Measurements from ENCODE around the gene ULK4.
"Not testable (repeated sequence)": the region's sequence is repeated elsewhere in the genome, so short reads cannot be mapped to it uniquely, and the experiment has no call there.

The ULK4 gene

DNA sequence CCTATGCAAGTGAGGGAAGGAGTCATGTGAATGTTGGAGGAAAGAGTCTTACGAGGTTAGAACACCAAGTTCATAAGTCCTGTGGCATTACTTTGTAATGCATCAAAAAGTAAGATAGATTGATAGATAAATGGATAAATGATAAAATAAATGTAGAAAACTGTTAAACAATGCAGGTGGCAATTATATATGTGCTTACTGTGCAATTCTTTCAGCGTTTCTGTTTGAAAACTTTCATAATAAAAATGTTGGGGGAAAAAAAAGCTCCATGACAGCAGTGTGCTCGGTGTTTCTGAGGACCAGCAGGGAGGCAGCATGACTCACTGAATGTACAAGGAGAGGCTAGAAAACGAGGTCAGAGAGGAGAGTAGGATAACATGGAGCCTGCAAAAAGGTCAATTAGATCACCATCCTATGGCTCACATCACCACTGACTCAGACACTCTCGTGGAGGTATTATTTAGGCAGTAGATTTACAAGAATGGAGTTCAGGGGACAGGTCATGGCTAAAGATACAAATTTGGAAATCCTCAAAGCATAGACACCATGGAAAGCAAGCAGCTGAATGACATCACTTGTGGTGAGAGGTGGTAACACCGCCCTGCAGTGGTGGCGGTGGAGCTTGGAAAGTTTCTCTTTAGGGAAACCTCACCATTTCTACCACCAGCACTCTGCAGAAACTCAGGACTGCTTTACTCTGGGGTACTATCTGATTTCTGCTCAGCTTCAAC is 542.8 kb downstream of the ULK4 start:
- no peak for DNase-seq

- no peak for DNase-seq
Measured at GRCh38 chr3:41417574-41417973, 544.3 kb downstream of the ULK4 start.

GRCh38 chr3:41411065-41411464 is 550.8 kb downstream of the ULK4 start:
- DNase-seq, result no peak

DNA sequence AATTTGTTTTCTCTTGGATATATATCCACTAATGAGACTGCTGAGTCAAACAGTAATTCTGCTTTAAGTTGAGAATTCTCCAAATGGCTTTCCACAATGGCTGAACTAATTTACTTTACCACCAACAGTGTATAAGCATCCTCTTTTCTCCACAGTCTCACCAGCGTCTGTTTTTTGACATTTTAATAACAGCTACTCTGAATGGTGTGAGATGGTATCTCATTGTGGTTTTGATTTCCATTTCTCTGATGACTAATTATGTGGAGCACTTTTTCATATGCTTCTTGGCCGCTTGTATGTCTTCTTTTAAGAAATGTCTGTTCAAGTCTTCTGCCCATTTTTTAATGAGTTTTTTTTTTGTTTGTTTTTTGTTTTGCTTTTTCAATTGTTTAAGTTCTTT is 556.4 kb downstream of the ULK4 start:
- no peak for DNase-seq

DNA sequence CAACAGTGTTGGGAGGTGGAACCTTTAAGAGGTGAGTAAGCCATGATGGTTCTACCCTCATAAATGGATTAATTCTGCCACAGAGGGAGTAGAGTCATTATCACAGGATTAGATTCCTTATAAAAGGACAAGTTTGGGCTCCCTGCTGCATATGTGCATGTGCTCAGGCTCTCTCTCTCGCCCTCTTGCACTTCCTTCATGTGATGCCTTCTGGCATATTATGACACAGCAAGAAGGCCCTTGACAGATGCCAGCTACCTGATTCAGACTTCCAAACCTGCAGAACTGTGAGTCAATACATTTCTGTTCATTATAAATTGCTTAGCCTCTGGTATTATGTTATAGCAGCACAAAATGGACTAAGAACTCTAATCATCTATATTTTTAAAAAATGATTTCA is 557.3 kb downstream of the ULK4 start:
- no peak for DNase-seq

GRCh38 chr3:41394896-41395295 is 567.0 kb downstream of the ULK4 start:
- DNase-seq, result no peak

DNA sequence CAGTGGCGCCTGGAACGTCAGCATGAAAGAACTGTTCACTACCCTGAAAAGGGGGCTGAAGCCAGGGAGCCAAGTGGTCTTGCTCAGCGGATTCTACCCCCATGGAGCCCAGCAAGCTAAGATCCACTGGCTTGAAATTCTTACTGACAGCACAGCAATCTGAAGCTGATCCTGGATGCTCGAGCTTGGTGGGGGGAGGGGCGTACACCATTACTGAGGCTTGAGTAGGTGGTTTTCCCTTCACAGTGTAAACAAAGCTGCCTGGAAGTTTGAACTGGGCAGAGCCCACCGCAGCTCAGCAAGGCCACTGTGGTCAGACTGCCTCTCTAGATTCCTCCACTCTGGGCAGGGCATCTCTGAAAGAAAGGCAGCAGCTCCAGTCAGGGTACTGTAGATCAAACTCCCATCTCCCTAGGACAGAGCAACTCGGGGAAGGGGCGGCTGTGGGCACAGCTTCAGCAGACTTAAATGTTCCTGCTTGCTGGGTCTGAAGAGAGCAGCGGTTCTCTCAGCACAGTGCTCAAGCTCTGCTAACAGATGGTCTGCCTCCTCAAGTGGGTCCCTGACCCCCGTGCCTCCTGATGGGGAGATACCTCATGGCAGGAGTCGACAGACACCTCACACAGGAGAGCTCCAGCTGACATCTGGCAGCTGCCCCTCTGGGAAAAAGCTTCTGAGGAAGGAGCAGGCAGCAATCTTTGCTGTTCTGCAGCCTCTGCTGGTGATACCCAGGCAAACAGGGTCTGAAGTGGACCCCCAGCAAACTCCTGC is 591.0 kb downstream of the ULK4 start:
- DNase-seq, result not testable (repeated sequence)

GRCh38 chr3:41370307-41370706 is 591.6 kb downstream of the ULK4 start:
- no peak for DNase-seq

- no peak for DNase-seq
Measured at GRCh38 chr3:41369838-41370237, 592.1 kb downstream of the ULK4 start.

DNA sequence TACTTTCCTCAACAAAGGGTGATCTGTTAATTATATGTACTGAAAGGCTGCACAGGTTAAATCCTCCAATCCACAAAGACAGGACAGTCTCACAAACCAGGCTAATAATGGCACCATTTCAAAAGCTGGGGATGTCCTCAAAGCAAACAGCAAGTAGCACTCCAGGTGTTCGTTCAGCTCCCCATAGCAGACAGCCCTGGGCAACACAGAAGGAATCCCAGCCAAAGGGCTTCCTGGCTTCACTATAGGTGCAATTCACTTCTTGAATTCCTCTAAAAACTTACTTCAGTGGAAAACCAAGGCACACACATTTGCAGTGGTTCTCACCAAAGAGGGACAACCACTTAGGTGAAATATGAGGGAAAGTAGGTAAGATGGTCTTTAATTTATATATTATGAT is 595.9 kb downstream of the ULK4 start:
- no peak for DNase-seq

DNA sequence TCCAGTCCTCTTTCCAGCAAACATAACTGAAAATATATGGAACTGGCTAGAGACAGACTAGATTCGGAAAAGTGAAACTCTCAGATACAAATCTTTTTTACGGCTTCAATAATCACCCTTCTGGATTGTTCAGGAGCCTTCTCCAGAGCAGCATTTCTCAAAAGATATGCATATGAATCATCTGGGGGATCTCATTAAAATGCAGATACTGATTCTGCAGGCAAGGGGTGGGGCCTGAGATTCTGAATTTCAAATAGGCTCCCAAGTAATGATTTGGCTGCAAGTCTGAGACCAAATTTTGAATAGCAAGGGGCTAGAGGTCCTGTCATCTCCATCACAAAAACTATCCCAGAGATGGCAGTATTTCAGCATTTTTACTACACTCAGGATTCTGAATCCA is 597.2 kb downstream of the ULK4 start:
- DNase-seq, result no peak

GRCh38 chr3:41363830-41364523 is 597.9 kb downstream of the ULK4 start:
- no peak for DNase-seq

- no peak for DNase-seq
Measured at GRCh38 chr3:41362638-41363559, 599.0 kb downstream of the ULK4 start.

GRCh38 chr3:41357271-41357670 is 604.6 kb downstream of the ULK4 start:
- no peak for DNase-seq

- DNase-seq, result no peak
Measured at GRCh38 chr3:41356775-41357174, 605.1 kb downstream of the ULK4 start.

- DNase-seq, result no peak
Measured at GRCh38 chr3:41352510-41352909, 609.4 kb downstream of the ULK4 start.

DNA sequence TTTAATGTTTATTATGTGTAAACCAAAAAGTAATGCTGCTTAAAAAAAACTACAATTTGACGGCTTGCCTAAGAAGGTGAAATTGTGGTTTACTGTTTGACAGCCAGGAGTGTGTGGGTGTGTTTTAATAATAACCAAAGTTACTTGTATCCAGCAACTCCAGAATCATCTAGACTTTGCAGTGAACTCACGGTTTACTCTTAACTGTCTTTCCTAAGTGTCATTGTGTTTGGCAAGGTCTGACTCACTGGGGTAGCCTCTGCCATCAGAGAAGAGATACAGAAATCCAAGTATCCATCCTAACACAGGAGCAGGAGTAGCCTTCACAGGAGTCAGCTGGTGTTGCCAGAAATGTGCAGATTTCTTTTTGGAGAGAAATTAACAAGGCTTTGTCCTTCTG is 611.5 kb downstream of the ULK4 start:
- DNase-seq, result no peak

DNA sequence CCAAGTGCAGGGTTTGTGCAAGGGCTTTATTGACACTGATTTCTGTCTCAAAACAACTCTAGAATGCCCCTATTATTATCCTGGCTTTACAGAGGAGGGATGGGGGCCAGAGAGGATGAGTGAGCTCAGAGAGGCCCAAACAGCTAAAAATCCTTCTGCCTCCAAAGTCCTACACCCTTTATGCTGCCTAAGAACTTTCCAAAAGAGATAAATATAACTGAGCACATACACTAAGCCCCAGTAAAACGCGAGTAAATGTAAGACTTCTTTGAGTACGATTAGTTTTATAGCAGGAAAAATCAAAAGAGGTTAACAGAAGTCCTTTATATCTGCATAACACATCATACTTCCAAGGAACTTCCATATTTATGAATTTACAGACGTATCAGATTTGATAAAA is 613.5 kb downstream of the ULK4 start:
- no peak for DNase-seq

DNA sequence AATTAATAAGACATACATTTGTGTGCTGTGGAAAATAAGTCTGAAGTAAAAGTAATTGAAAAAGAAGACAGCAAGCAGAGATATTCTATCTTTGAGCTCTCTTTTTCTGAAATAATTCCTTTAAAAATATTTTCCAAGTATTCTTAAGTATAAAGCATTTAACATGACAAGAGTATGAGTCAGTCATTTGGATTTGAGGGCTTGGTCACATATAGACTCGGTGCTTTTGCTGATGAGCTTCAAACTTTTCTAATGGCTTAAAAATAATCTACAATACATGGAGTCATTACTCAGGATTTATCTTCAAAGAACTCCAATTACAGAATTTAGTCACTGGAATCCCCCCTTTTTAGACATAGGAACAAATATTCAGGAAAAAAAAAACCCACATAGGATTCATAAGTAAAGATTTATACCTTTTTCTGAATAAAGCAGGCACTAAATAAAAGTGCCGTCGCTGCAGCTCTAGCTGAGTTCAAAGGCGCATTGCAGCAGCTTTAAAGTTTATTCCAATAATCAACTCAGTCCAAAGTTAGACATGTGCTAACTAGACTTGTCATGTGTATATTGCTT is 615.1 kb downstream of the ULK4 start:
- no peak for DNase-seq

- DNase-seq, result no peak
Measured at GRCh38 chr3:41345788-41346187, 616.1 kb downstream of the ULK4 start.

DNA sequence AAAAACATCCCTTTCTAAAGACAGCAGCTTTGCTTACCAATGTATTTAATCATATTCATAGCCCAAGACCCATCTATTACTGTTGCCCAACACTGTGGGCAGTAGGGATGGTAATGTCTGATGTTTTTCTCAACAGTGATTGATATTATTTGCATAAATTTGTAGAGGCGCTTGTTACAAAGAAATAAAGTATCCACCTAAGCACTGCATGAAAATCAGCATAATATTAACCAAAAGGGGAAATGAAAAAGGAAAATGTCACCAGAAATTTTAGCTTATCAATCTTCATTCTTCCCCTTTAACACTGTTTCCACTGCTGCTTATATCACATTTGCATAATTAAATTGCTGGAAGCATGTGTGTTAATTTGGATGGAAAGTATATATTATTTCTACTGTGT is 622.1 kb downstream of the ULK4 start:
- no peak for DNase-seq

DNA sequence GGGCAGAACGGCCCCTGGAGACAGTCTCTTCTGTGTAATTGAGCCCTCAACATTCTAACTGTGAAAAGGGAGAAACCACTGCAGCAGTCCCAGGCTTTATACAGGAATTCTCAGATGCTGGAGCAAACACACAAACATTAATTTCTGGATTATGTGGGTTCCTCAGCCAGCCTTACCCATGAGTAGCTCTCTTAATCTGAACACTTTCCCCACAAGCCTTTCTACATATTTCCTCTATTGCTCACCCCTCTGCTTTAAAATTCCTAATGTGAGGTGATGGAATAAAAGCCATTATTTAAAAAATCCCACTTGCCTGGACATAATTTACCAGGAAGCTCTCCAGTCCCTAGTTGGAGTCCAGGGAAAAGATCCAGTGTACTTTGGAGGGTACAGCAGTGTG is 623.6 kb downstream of the ULK4 start:
- no peak for DNase-seq

GRCh38 chr3:41334426-41334825 is 627.5 kb downstream of the ULK4 start:
- DNase-seq, result no peak
